Measurements from ENCODE around the gene PHEX.

GRCh38 chrX:22164770-22165388, 132.8 kb downstream of the PHEX start:
- TF ChIP-seq POLR2AphosphoS5 (IDR thresholded peaks at IDR 0.05) (no peak), CTCF (IDR thresholded peaks at IDR 0.05) (no peak), POLR2A (IDR thresholded peaks at IDR 0.05) (no peak)

Data from sigmoid colon (tissue), 4 donors.